Smooth muscle cell (in vitro differentiated cells): ENCODE data around the gene RNF212B. TPM values are rescaled to one million over a fixed set of nuclear protein-coding genes. Genes with fewer than 3 reads are reported as not detected.
A peak's percentile ranks its signal among the peaks of the same experiment; 100 is the strongest.

Source experiments
- DNase-seq: peaks from one replicate; lab custom pipeline; 2025; ENCODE audit not compliant: unreplicated experiment; lab: John Stamatoyannopoulos, UW
- H2AFZ ChIP-seq: fragments of 200-600 bp; sonication (generic); 2 replicates; pipeline ENCODE4 v1.6.0; 2016; ENCODE audit warnings: antibody characterized with exemption, low read depth, mild to moderate bottlenecking
- H3F3A ChIP-seq: fragments of 200-600 bp; sonication (generic); 2 replicates; pipeline ENCODE4 v1.6.0; 2017; ENCODE audit warnings: antibody characterized with exemption, low read depth
- H3K27ac ChIP-seq: fragments of 200-600 bp; sonication (generic); 2 replicates; pipeline ENCODE4 v1.5.1; 2016; ENCODE audit warnings: low read depth, mild to moderate bottlenecking
- H3K27me3 ChIP-seq: fragments of 200-600 bp; sonication (generic); 2 replicates; pipeline ENCODE4 v1.6.1; 2016; ENCODE audit warnings: low read depth, mild to moderate bottlenecking
- H3K36me3 ChIP-seq: fragments of 200-600 bp; sonication (generic); 2 replicates; pipeline ENCODE4 v1.5.1; 2016; ENCODE audit warnings: low read depth
- H3K4me1 ChIP-seq: fragments of 200-600 bp; sonication (generic); 2 replicates; pipeline ENCODE4 v1.5.1; 2016; ENCODE audit warnings: low read depth
- H3K4me2 ChIP-seq: fragments of 200-600 bp; sonication (generic); 2 replicates; pipeline ENCODE4 v1.6.0; 2016; ENCODE audit warnings: mild to moderate bottlenecking
- H3K4me3 ChIP-seq: fragments of 200-600 bp; sonication (generic); 2 replicates; pipeline ENCODE4 v1.5.1; 2016; ENCODE audit warnings: mild to moderate bottlenecking
- H3K79me2 ChIP-seq: fragments of 200-600 bp; sonication (generic); 2 replicates; pipeline ENCODE4 v1.6.0; 2016; ENCODE audit warnings: low read depth, mild to moderate bottlenecking
- H3K9ac ChIP-seq: fragments of 200-600 bp; sonication (generic); 2 replicates; pipeline ENCODE4 v1.6.0; 2016; ENCODE audit warnings: low read depth
- H3K9me3 ChIP-seq: fragments of 200-600 bp; sonication (generic); replicated peaks from 2 replicates; pipeline ENCODE4 v1.5.1; 2016; ENCODE audit warnings: low read depth
- H4K20me1 ChIP-seq: fragments of 200-600 bp; sonication (generic); 2 replicates; pipeline ENCODE4 v1.6.0; 2016; ENCODE audit warnings: low read depth
- CTCF ChIP-seq: fragments of 200-600 bp; sonication (generic); IDR thresholded peaks from 2 replicates; pipeline ENCODE4 v1.5.1; 2017; ENCODE audit warnings: borderline replicate concordance, mild to moderate bottlenecking, antibody characterized with exemption; ENCODE audit not compliant: insufficient read depth, poor library complexity, severe bottlenecking
- WGBS: methylation state at CpG from one replicate; pipeline ENCODE4 v1.1.7; 2016; ENCODE audit warnings: low lambda C conversion rate; 5-methylcytosine and 5-hydroxymethylcytosine counted together
- polyA plus RNA-seq: library from polyadenylated mRNA; unstranded; fragments of >200 nt; fragmentation: Nextera tagmentation; extraction: Ambion mirVana; gene quantifications from 2 replicates; pipeline ENCODE4 v1.2.1, GENCODE V29; 2016
- total RNA-seq: library from RNA; depleted of rRNA; stranded (reverse); fragments of >200 nt; gene quantifications from 2 replicates; pipeline ENCODE4 v1.2.3, GENCODE V29; 2014

The RNF212B gene
- total and polyA plus RNA-seq, 2 experiments from 2014 or later, result not detected

- Histone ChIP-seq H4K20me1 (peaks cover 37% of the 10 kb centered on the region), H3K36me3 (no peaks in the 10 kb centered on the region), H3F3A (peaks cover 16% of the 10 kb centered on the region), H3K4me3 (peak within 1 kb of the TSS; percentile 98), H3K79me2 (peaks cover 51% of the 10 kb centered on the region), H3K27me3 (no peaks in the 10 kb centered on the region), H3K9ac (peak within 1 kb of the TSS; percentile 92), H2AFZ (peak within 1 kb of the TSS; percentile 81), H3K9me3 (no peaks in the 10 kb centered on the region), H3K4me1 (peaks cover 20% of the 10 kb centered on the region), H3K27ac (peak within 1 kb of the TSS; percentile 77), H3K4me2 (peak within 1 kb of the TSS; percentile 99)
- 3% methylated on average over 12 of the region's 24 CpGs for WGBS
- no peak for TF ChIP-seq CTCF
- peak; percentile 71 for DNase-seq
Observed at GRCh38 chr14:23306412-23307145, 68.8 kb downstream of the RNF212B start, which contains the start of gene BCL2L2. BCL2L2 (plus strand) TSS chr14:23306833; CDS start chr14:23307768, 935 bp downstream.

GRCh38 chr14:23307146-23307530 is 69.4 kb downstream of the RNF212B start:
- peak overlapping the region; percentile 77 for H3K27ac ChIP-seq
- peak overlapping the region; percentile 81 for H2AFZ ChIP-seq

GRCh38 chr14:23307687-23308644 is 70.2 kb downstream of the RNF212B start:
- Histone ChIP-seq H3K9me3 (no peaks in the 10 kb centered on the region), H3K27ac (peak overlapping the region; percentile 77), H3K4me2 (peak overlapping the region; percentile 99), H3K4me1 (peaks cover 18% of the 10 kb centered on the region), H3K27me3 (no peaks in the 10 kb centered on the region), H4K20me1 (peaks cover 46% of the 10 kb centered on the region), H3F3A (peaks cover 6% of the 10 kb centered on the region), H2AFZ (no peak overlapping the region), H3K79me2 (peaks cover 56% of the 10 kb centered on the region), H3K4me3 (peak overlapping the region; percentile 98), H3K36me3 (no peaks in the 10 kb centered on the region), H3K9ac (peak overlapping the region; percentile 92)
- no peak for TF ChIP-seq CTCF
- no peak for DNase-seq
- WGBS, result 93% methylated on average over 22 of the region's 22 CpGs

More at GRCh38 chr14:23307146-23307530, 69.4 kb downstream of the RNF212B start:
- Histone ChIP-seq H3K27me3 (no peaks in the 10 kb centered on the region), H3K4me3 (peak overlapping the region; percentile 98), H3K79me2 (peaks cover 56% of the 10 kb centered on the region), H4K20me1 (peaks cover 43% of the 10 kb centered on the region), H3K4me2 (peak overlapping the region; percentile 99), H3K36me3 (no peaks in the 10 kb centered on the region), H3K4me1 (peaks cover 20% of the 10 kb centered on the region), H3K9me3 (no peaks in the 10 kb centered on the region), H3K9ac (peak overlapping the region; percentile 92), H3F3A (peaks cover 14% of the 10 kb centered on the region)
- no peak for TF ChIP-seq CTCF
- WGBS, result 23% methylated on average over 5 of the region's 5 CpGs
- no peak for DNase-seq
